NCI-H1105 treated with DMSO at 0.1 percent for 48 hours (cell line): ENCODE results near the gene MDH2.
"Not testable (repeated sequence)": the region's sequence is repeated elsewhere in the genome, so short reads cannot be mapped to it uniquely, and the experiment has no call there.

Source experiments
- DNase-seq: peaks from one replicate; lab custom pipeline; 2025; lab: John Stamatoyannopoulos, UW

MDH2 gene, protein sequence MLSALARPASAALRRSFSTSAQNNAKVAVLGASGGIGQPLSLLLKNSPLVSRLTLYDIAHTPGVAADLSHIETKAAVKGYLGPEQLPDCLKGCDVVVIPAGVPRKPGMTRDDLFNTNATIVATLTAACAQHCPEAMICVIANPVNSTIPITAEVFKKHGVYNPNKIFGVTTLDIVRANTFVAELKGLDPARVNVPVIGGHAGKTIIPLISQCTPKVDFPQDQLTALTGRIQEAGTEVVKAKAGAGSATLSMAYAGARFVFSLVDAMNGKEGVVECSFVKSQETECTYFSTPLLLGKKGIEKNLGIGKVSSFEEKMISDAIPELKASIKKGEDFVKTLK

DNA sequence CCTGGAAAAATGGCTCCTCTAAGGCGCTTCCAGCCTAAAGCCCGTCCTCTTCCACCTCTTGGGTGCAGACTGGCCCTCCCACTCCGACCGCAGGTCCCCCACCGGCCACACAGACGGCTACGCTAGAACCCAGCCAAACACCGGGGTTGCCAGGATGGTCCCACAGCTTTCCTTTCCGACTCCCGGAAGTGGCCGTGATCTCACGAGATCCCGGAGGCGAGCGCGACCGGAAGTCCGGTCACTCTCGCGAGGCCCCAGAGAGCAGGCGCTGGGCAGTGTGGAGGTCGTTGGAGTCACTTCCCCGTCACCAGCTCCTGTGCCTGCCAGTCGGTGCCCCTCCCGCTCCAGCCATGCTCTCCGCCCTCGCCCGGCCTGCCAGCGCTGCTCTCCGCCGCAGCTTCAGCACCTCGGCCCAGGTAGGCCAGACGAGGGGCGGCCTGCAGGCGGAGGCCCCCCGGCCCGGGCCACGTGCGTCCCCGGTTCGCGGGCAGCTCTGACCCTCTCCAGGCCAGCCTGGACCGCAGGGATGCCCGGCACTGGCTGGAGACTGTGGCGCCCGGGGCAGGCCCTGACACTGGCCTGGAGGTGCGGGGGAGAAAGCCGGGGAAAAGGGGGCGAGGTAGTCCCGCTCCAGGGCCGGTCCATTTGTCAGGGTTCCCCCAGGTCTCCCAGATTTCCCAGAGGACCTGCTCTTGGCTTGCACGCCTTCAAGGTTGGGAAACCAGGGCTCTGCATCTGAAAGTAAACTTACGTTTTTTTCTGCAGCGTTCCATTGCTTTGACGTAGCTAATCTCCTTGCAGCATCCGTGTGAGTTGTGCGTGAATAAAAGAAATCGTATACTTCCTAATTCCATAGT, at the start of gene MDH2, which contains the start of gene STYXL1:
TSS of gene MDH2 (plus strand) at position 296 of the 857 bp plus-strand sequence. CDS start at position 351, 55 bp downstream.
TSS of gene STYXL1 (minus strand) at position 190 of the 857 bp plus-strand sequence. CDS start 17,477 bp downstream, outside the sequence.
- DNase-seq = peak; percentile 87

DNA sequence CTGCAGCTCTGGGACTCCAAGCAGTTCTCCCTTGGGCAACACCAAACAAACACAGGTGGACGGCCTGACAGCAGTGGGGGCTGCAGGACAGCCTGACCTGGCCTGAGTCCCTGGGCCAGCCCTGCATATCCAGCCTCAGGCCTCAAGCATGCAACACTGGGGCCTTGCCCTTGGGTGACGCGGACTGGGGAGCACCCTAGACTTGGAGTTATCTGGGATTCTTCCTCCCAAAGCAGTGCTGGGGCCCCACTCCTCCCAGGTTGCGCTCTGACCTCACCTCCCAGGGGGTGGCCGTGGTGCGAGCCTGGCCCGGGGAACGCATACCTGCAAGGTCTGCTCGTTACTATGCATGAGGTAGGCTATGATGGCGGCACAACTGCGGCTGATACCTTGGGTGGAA, 47.3 kb upstream of the MDH2 start:
- DNase-seq = no peak

DNA sequence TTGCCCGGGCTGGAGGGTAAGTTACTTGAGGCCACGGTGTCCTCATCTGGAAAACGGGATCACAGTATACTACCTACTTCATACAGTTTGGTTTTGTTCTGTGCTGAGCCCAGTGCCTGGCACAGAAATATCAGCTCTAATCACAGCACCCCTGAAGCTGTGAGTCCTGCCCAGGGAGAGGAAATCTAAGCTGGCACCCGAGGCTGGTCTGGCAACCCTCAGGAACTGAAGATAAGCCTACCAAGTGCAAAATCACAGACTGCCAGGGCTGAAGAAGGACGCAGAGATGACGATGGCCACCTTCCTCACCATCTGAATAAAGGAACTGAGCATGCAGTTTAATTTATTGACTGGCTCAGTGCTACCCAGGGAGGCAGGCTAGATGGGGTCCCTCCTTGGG, 45.8 kb upstream of the MDH2 start:
- DNase-seq = no peak

DNA sequence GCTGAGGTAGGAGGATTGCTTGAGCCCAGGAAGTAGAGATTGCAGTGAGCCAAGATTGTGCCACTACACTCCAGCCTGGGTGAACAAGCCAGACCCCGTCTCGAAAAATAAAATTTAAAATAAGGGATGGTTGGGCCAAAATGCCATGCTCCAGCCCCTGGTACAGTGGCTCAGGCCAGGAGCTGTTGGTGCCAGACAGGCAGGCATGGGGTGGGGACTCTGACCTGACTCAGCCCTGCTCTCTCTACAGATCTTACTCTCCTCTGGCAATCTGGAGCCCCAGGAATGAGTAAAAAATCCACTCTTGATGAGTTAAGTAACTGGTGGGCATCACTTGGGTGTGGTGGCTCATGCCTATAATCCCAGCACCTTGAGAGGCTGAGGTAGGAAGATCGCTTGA, 45.1 kb upstream of the MDH2 start:
- DNase-seq = no peak

DNA sequence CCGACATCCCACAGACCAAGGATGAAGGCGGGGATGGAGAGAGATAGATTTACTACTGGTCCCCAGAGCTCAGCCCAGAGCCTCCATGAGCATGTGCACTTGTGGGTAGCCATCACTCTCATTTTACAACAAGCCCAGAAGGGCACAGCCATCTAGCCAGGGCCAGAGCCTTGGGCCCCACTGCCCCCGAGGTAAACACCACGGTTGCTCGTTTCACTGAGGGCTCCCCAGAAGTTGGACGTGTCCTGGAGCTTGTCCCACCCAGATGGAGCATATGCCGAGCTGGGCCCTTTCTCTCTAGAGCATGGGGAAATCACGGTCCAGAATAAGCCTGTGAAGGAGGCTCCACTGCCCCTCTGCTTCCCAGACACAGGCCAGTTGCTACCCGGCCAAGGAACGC, 44.6 kb upstream of the MDH2 start:
- DNase-seq = no peak

DNA sequence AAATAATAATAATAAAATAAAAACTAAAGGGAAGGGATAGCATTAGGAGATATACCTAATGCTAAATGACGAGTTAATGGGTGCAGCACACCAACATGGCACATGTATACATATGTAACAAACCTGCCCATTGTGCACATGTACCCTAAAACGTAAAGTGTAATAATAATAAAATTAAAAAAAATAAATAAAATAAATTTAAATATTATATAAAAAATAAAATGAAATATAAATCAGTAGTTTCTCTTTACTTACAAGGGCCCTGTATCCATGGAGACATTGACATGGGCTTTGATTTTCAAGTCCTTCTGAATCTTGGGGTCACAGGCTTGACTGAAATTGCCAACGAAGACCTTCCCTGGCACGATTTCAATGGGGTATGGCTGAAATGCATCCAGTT, 42.9 kb upstream of the MDH2 start:
- DNase-seq = not testable (repeated sequence)

DNA sequence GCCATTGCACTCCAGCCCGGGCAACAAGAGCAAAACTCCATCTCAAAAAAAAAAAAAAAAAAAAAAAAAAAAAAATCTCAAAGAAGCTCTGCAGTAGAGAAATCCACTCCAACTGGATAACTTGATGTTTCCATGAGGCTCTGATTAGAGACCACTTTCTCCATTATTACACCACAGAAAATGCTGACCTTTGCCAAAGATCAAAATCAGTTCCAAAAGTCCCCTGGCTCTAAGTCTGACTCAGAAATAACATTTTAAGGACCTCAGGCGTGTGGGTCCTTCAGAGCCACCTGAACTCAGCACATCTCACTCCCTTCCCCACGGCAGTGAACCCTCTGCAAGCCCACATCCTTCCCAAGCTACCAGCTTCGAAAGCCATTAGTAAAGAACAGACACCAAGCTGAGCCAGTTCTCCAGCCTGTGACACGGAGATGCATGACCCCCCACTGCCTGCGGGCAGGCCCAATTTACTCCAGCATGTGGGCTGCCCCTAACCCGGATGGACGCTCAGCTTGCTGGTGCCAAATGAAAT, 39.7 kb upstream of the MDH2 start:
- DNase-seq = no peak

DNA sequence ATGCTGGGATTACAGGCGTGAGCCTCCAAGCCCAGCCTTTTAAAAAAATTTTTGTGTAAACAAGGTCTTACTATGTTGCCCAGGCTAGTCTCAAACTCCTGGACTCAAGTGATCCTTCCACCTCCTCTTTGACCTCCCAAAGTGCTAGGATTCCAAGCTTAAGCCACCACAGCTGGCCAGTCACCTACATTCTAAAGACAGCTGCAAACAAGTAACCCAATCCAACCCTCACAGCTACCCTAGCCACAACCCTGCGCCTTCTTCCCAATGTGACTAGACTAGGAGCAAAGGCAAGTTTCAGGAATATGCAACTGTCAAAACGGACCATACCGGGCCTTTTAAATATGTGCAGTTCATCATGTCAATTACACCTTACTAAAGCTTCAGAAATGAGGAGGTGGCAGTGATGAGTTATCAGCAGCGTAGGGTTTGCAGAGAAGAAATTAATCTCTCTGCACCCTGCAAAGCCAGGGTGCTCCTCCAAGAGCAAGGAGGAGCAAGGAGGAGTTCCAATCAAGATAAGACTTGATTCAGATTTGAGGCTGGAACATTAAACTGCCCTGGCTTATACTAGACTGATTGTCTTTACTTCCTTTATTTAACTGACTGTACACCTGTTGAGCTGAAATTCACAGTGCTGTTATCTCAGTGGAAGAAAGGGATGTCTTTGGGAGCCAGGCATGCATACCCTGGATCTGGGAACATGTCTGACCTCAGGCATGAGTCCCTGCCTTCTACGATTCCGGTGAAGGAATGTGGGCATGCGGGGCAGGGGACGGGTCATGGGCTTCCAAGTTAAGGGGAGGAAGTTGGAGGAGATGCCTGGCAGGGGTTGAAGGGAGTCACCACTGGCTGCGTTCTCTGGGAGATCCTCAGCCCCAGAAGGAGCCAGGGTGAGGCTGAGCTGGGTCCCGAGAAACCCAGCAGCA, 38.0 kb upstream of the MDH2 start:
- DNase-seq = no peak

DNA sequence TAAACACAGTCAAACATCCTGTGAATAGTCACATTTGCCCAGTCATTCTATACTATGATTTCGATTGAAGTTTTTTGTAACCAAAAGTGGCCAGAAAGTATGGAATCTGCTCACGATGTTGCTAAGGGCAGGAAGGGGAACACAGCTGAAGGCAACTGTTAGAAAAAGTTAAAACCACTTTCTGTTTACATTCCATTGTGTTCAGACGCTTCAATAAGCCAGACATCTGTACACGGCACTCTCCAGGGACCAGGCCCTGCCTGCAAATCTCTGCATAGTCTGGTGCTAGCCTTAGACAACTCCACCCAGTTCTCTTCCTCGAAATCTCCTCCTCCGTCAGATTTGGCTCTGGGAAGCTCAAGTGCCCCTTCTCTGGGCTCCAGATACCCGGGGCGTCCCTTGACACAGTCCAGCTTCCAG, 36.5 kb upstream of the MDH2 start:
- DNase-seq = no peak

DNA sequence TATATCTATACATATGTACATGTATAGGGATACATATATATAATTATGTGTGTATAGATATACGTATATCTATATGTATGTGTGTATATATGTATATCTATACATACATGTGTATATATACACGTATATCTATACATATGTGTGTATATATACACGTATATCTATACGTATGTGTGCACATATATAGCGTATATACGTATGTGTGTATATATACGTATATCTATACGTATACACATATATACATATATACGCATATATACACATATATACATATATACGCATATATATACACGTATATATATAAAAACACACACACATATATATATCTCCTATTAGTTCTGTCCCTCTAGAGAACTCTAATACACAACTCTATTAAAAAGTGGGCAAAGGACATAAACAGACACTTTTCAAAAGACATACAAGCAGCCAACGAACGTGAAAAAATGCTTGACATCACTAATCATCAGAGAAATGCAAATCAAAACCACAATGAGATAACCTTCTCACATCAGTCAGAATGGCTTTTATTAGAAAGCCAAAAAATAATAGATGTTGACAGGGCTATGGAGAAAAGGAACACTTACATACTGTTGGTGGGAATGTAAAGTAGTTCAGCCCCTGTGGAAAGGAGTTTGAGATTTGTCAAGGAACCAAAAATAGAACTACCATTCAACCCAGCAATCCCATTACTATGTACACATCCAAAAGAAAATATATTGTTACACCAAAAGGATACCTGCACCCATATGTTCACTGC, 31.5 kb upstream of the MDH2 start:
- DNase-seq = no peak

DNA sequence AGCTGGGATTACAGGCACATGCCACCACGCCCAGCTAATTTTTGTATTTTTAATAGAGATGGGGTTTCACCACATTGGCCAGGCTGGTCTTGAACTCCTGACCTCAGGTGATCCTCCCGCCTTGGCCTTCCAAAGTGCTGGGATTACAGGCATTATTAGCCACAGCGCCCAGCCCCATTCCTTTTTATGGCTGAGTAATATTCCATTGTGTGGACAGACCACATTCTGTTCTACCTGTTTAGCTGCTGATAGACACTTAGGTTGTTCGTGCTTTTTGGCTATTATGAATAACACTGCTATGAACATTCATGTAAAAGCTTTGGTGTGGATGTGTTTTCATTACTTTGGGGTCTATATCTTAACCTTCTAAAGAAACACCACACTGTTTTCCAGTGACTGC, 29.4 kb upstream of the MDH2 start:
- not testable (repeated sequence) for DNase-seq

DNA sequence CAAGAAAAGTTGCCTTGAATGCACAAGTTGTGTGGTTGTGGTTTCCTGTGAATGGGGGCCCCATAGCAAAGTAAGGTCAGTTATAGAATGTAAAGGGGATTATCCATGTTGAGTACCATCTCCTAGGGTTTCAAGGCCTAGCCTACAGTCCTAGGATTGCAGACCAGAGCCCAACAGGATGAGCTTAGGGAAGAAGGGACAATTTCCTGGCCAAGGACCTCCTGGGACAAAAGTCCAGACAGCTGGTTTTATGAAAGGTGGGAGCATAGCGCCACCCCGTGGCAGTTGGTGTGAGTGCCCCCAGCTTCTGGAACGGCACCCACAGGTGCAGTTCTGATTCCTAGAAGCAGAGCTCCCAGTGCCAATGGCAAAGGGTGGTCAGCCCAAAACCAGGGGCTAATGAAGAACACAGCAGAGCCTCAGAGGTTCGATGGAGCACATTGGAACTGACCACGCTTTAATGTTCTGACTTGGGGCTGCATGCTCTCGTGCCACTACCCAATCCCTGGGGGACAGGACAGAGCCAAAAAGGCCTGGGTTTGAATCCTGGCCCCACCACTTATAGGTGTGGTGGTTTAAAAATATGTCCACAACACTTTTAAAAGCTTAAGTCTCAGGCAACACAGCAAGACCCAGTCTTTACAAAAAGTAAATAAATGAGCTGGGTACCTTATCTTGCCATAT, 27.7 kb upstream of the MDH2 start:
- peak; percentile 59 for DNase-seq

DNA sequence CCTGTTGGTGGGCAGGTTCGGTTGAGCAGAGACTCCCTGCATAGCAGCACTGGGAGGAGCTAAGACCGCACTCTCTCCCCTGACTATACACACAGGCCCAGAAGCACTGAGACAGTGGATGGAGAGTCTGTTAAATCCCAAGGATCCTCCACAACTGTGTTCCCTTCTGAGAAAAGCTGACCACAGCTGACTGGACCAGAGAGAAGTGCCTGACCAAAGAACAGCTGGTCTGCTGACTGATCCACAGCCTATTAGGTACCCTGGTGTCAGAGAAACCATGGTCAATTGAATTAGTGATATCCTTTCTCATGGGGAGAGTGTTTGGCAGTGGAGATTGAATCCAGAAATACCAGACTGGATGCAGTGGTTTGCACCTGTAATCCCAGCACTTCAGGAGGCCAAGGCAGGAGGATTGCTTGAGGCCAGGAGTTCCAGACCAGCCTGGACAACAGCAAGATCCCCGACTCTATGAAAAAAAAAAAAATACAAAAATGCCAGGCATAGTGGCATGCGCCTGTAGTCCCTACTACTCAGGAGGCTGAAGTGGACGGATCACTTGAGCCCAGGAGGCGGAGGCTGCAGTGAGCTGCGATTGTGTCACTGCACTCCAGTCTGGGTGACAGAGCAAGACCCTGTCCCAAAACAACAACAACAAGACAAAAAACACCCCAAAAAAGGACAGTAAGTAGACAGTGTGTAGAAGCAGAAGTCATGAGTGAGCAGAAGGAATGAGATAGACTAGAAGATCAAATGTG, 25.7 kb upstream of the MDH2 start:
- DNase-seq = no peak

DNA sequence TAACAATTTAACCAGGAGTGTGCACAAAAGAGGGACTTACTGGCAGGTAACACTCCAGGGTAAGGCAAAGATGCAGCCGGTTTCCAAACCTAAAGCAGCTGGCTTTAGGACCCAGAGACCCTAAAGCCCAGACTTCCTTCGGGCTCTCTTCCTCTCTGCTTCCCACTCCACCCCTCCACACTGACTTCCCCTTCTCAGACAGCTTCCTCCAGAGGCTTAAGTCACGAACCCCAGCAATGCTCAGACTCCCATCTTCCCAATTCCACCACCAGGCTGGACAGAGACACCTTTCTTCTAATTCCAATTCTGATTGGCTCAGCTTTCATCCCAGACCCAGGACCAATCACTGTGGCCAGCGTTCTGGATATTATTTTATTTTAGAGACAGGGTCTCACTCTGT, 24.9 kb upstream of the MDH2 start:
- DNase-seq = no peak

DNA sequence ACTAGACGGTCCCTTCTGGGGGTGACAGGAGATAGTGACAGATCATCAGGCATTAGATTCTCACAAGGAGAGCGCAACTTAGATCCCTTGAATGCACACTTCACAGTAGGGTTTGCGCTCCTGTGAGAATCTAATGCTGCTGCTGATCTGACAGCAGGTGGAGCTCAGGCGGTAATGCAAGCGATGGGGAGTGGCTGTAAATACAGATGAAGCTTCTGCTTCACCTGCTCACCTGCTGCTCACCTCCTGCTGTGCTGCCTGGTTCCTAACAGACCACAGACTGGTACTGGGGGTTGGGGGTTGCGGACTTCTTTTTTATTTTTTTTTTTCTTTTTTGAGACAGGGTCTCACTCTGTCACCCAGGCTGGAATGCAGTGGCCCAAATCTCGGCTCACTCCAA, 18.2 kb upstream of the MDH2 start:
- DNase-seq = not testable (repeated sequence)

DNA sequence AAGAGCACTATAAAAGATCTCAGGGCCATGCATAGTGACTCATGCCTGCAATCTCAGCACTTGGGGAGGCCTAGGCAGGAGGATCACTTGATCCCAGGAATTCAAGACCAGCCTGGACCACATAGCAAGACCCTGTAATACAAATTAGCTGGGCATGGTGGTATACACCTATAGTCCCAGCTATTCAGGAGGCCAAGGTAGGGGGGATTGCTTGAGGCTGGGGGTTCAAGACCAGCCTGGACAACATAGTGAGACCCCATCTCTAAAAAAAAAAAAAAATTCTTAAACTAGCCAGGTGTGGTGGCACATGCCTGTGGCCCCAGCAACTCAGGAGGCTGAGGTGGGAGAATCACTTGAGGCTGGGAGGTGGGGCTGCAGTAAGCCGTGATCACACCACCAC, 15.9 kb upstream of the MDH2 start:
- DNase-seq = no peak

DNA sequence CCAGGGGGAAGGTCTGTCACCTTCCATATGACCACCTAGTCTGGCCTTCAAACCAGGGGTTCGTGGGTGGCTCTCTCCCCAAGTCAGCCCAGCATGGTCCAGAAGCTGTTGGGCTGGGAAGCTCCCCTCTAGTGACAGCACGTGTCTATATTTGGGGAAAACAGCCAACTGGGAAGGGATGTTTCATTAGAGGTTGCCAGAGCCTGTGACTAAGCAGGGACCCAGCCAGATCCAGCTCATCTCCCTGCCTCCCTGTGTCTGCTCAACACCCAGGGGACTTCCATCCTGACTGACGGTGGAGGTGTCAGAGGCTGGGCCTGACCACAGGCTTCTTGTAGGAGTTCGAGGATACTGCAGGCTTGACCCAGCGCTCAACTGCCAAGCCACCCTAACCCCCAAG, 10.6 kb upstream of the MDH2 start:
- no peak for DNase-seq

DNA sequence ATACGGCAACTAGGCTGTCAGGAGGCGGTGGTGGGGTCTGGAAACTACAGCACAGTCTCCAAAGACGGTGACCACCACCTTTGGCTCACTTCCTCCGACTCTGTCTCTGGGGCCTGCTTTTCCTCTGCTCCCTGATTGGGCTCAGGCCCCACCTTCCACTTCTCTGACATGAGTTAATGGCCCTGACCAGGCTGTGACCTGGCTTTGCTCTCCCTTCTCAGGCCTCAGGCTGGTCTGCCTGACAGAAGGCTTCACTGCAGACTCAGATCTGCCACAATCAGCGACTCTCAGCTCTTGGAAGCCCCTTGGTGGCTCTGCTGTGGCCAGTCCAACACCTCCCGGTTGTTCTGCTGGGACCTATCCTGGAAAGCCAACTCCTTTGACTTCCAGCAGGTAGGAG, 7.8 kb upstream of the MDH2 start:
- DNase-seq = no peak

DNA sequence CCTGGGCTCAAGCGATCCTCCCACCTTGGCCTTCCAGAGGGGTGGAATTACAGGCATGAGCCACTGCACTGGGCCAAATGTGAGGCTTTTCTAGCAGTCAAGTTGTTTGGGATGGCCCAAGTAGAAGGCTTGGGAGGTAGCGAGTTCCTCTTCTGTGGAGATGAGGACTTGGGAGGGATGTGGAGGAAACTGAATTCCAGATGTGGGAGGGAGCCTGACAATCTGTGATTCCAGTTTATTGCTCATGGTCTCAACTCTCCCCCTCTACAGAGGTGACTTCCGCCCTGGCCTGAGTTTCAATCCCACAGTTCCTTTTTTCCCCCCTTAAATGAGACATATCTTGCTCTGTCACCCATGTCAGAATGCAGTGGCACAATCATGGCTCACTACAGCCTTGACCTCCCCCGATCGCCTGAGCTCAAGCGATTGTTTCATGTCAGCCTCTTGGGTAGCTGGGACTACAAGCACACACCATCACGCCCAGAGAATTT, 3.5 kb upstream of the MDH2 start:
- no peak for DNase-seq
